T-helper 17 cell (primary cell): ENCODE measurements around the gene TDRD9. TPM values are rescaled to one million over a fixed set of nuclear protein-coding genes. Genes with fewer than 3 reads are reported as not detected.

ENCODE experiments used
- ATAC-seq: fragments of 150-1000 bp; cut with Tn5 transposase; 2 replicates; pipeline ENCODE4 v1.10.0; 2021; ENCODE audit warnings: mild to moderate bottlenecking, moderate library complexity
- DNase-seq, 3 donors: peaks; one replicate each; pipeline versions ENCODE4 v3.0.0 to v3.0.0-alpha.2; 2020 to 2021
- H3K9me3 ChIP-seq: one replicate; pipeline ENCODE4 v1.7.0; 2013; ENCODE audit warnings: low read length, mild to moderate bottlenecking; ENCODE audit not compliant: control insufficient read depth, poor library complexity, severe bottlenecking
- H3K27ac Mint-ChIP-seq: one replicate; pipeline ENCODE4 v1.8.0; 2022; ENCODE audit warnings: mild to moderate bottlenecking, moderate library complexity, mixed read lengths
- H3K27me3 Mint-ChIP-seq: one replicate; pipeline ENCODE4 v1.8.0; 2022; ENCODE audit warnings: mixed read lengths
- H3K36me3 Mint-ChIP-seq: one replicate; pipeline ENCODE4 v1.8.0; 2022; ENCODE audit warnings: low read depth, mixed read lengths
- H3K4me1 Mint-ChIP-seq: one replicate; pipeline ENCODE4 v1.8.0; 2022; ENCODE audit warnings: mild to moderate bottlenecking, mixed read lengths
- H3K4me3 Mint-ChIP-seq: one replicate; pipeline ENCODE4 v1.8.0; 2022; ENCODE audit warnings: mild to moderate bottlenecking, moderate library complexity, mixed read lengths
- total RNA-seq, 4 donors: library from RNA in 2 of 4; stranded (reverse) in 2 of 4; gene quantifications; one replicate each; pipeline ENCODE4 v1.2.3 and lab custom pipeline; 2022 to 2026

TDRD9 gene, protein sequence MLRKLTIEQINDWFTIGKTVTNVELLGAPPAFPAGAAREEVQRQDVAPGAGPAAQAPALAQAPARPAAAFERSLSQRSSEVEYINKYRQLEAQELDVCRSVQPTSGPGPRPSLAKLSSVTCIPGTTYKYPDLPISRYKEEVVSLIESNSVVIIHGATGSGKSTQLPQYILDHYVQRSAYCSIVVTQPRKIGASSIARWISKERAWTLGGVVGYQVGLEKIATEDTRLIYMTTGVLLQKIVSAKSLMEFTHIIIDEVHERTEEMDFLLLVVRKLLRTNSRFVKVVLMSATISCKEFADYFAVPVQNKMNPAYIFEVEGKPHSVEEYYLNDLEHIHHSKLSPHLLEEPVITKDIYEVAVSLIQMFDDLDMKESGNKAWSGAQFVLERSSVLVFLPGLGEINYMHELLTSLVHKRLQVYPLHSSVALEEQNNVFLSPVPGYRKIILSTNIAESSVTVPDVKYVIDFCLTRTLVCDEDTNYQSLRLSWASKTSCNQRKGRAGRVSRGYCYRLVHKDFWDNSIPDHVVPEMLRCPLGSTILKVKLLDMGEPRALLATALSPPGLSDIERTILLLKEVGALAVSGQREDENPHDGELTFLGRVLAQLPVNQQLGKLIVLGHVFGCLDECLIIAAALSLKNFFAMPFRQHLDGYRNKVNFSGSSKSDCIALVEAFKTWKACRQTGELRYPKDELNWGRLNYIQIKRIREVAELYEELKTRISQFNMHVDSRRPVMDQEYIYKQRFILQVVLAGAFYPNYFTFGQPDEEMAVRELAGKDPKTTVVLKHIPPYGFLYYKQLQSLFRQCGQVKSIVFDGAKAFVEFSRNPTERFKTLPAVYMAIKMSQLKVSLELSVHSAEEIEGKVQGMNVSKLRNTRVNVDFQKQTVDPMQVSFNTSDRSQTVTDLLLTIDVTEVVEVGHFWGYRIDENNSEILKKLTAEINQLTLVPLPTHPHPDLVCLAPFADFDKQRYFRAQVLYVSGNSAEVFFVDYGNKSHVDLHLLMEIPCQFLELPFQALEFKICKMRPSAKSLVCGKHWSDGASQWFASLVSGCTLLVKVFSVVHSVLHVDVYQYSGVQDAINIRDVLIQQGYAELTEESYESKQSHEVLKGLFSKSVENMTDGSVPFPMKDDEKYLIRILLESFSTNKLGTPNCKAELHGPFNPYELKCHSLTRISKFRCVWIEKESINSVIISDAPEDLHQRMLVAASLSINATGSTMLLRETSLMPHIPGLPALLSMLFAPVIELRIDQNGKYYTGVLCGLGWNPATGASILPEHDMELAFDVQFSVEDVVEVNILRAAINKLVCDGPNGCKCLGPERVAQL (N-terminal part only)
- 1 to 10 TPM in 1 of 2 donors, not detected in 1; 1.0 TPM for total RNA-seq
- total RNA-seq (lab: John Stamatoyannopoulos, UW): 0.70 to 2.0 reads per million in 2 donors

DNA sequence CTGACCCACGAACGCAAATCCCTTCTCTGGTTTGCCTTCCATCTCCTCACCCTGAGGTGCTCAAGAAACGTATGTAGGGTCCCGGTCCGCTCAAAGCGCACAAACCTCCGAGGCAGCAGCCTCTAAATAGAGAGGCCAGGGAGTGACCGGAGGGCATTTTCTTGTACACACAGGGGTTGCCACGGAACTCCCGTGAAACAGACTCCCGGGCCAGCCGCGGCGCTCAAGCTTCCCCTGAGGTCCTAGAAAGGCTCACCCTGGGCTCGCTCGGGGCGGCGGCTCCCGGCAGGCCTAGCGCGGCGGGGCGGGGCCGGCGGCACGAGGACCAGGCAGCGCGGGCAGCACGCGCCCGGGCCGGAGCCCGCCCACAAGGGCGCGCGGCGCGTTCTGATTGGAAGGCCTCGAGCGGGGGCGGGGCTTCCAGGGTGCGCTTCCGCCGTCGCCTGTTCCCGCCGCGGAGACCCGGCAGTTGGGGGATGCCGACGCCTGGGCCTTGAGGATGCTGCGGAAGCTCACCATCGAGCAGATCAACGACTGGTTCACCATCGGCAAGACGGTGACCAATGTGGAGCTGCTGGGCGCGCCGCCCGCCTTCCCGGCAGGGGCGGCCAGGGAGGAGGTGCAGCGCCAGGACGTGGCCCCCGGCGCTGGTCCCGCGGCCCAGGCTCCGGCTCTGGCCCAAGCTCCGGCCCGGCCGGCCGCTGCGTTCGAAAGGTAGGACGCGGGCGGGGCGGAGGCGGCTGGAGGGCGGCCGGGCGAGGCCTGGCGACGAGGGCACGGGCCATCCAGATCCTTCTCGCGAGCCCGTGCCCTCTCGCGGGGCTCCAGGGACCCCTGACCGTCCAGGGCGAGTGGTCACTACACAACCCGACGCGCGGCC lies at the start of gene TDRD9:
TDRD9 (plus strand) TSS at position 446 of the 880 bp plus-strand sequence; CDS start at position 500, 54 bp downstream.
- Mint-ChIP-seq H3K27ac (no peak within 1 kb of the TSS), H3K27me3 (peaks cover 8% of the 10 kb centered on the region), H3K36me3 (no peaks in the 10 kb centered on the region), H3K4me3 (no peak within 1 kb of the TSS), H3K4me1 (peaks cover 7% of the 10 kb centered on the region)
- no peaks in the 10 kb centered on the region for H3K9me3 ChIP-seq
- DNase-seq (no peak), ATAC-seq (no peak)

DNA sequence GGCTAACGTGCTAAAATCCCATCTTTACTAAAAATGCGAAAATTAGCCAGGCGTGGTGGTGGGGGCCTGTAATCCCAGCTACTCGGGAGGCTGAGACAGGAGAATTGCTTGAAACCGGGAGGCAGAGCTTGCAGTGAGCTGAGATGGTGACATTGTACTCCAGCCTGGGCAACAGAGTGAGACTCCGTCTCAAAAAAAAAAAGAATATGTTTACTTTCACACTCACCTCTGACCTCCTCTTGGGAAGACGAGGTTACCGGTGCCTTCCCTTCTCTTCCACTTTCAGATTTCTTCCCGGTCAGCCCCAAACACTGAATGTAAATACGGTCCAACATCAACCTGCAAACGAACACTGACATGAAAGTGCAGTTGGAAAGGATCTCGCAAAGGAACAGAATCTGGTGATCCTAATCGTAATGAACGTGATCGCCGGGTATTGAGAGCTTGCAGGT lies 49.1 kb upstream of the TDRD9 start:
- H3K4me1 Mint-ChIP-seq: peaks cover 9% of the 10 kb centered on the region
- H3K4me3 Mint-ChIP-seq: peak overlapping the region; percentile 58
- no peak overlapping the region for H3K27ac Mint-ChIP-seq
- H3K9me3 ChIP-seq: no peaks in the 10 kb centered on the region
- no peak for ATAC-seq
- no peak for DNase-seq
- no peaks in the 10 kb centered on the region for H3K27me3 Mint-ChIP-seq
- no peaks in the 10 kb centered on the region for H3K36me3 Mint-ChIP-seq

DNA sequence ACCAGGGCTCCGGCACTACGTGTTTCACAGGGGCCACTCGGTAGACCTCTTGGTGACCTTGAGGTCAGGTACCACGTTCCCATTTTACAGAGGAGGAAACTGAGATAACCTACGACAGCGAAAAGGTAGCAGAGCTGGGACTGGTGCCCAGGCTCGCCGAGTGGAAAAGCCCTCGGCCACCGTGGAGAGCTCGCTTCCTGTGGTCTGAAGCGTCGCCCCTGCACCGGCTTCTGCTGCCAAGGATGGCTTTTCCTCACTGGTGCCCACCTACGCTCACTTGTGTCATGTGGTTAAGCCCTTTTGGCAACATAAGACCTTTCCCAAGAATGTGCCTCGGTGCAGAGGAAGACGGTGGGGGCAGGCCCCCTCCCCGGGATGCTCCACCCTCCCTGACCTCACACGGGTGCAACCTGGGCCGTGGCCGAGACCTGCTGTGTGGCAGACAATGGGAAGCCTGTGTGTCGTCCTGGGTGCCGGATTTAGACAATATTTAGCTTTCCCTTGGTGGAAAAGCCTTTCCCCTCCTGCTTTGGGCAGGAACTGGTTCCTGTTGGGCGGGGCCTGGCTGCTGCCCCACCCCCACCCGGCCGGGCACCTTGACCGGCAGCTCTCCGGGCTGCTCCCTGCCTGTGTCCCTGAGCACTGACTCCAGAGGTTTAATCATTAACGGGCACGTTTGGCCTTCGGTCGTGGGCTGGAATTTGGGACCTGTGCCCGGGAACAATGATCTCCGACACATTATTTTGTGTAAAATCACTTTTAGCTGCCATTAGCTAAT lies 48.5 kb upstream of the TDRD9 start:
- Mint-ChIP-seq H3K4me1 (peaks cover 9% of the 10 kb centered on the region), H3K27ac (peak overlapping the region; percentile 14), H3K36me3 (no peaks in the 10 kb centered on the region), H3K27me3 (no peaks in the 10 kb centered on the region), H3K4me3 (peak overlapping the region; percentile 58)
- DNase-seq (no peak), ATAC-seq (no peak)
- H3K9me3 ChIP-seq: no peaks in the 10 kb centered on the region

DNA sequence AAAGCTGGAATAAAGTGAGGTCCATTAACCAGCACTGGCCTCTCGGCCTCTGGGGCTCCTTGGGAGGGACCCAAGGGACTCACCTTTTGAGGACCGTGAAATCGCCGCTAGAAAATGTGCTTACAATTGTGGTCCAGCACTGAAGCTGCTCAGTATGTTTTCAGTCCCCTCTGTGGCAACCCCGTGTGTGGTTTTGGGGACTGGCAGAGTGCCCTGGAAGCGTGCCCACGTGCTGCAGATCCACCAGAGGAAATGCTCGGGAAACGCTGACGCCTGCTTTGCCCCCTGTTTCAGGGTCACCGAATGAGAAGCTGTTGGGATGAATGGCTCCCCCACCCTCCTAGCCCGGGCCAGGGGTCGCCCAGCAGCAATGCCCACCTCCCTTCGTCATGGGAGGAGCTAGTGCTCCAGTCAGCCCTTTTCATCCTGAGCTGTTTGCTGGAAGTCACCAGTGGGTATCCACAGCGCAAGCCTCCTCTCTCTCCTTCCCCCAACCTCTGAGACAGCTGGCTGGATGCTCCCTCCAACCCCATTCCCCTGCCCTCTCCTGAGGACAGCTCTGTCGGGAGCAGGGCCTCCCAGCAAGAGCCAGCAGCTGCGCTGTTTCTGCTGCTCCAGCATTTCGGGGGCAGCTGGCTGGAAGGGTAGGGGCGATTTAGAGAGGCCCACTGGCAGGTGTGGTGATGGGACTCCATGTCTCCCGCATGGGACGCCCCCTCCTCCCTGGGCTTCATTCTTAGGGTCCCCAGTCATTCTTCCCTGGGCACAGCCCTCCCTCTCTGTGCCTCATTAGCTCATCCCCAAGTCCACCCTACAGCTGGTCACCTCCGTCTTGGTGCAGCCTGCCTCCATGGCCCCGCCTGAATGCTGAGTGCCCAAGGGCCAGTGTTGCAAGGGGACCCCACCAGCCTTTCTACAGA lies 47.6 kb upstream of the TDRD9 start:
- peak overlapping the region; percentile 14 for H3K27ac Mint-ChIP-seq
- H3K4me1 Mint-ChIP-seq: peaks cover 9% of the 10 kb centered on the region
- ATAC-seq (peak; percentile 64), DNase-seq (no peak)
- no peaks in the 10 kb centered on the region for H3K36me3 Mint-ChIP-seq
- H3K9me3 ChIP-seq: no peaks in the 10 kb centered on the region
- H3K4me3 Mint-ChIP-seq: peak overlapping the region; percentile 78
- H3K27me3 Mint-ChIP-seq: no peaks in the 10 kb centered on the region

DNA sequence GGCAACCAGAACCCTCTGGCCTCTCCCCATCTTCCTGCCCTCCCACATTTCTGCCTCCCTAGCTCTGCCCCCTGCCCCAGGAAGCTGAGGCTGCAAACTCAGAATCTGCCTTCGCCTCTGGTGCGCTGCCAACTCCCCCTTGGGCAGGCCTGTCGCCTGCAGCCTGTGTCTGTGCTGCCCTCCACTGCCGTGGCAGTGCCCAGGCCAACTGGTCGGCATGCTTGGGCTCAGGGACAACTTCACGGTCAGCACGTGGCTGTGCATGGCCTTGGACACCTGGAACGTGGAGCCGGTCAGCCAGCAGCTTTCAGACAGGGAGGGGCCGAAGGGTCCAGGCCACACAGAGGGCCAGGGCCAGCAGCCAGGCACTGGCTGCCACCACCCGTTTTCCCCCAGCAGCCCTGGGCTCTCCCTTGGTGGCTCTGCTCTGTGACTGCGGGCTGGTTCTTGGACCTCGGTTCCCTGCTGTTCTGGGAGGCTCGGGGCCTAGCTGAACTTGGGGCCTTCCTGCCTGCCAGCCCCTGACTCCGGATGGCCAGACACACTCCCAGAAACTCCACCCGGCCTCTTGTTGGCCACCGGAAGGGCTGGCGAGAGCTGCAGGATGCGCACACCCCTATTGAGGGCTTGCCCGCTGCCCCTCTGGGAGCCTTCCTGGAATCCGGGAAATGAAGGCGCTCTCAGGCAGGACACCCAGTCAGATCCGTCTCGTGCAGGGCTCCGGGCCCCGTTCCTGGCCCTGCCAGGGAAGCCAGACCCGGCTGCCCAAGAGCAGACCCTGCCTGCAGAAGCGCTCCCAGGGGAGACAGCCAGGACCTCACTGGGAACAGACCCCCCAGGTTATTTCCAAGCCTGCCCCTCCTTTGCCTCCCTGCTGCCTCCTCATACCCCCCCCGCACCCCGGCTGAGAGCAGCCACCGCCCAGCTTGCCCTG lies 46.7 kb upstream of the TDRD9 start:
- no peak for DNase-seq
- H3K9me3 ChIP-seq: no peaks in the 10 kb centered on the region

DNA sequence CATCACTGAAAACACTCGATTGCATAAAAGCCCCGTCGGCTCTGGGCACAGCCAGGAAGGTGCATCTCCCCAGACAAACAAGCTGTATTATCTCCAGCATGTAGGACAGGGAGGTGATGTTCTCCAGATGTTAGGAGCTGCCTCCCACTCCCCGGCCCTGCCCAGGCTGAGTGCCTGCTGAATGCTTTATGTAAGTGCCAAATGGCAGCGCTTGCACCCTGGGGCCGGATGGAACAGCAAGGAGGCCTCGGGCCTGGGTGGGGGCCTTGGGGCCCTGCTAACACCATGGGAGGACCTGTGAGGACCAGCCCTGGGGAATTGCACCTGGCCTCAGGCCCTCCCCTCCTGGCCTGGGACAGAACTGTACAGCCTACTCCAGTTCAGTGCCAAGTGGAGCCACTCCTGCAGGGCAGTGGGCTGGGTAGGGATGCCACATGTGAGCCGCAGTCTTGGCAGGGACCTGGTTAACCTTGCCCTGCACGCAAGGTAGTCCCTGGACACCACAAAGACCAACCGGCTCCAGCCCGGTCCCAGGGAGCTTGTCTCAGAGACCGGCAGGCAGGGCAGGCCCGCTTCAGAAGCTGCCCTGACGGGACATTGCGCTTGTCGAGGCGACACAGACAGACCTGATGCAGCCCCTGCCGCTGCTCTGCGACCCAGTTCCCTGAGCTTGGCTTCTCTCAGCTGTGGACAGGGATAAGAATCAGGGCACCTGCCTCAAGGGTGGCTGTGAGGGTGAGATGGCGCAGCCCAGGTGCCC lies 45.6 kb upstream of the TDRD9 start:
- H3K36me3 Mint-ChIP-seq: no peaks in the 10 kb centered on the region
- H3K4me1 Mint-ChIP-seq: peaks cover 9% of the 10 kb centered on the region
- H3K9me3 ChIP-seq: no peaks in the 10 kb centered on the region
- no peaks in the 10 kb centered on the region for H3K27me3 Mint-ChIP-seq
- ATAC-seq: no peak
- no peak overlapping the region for H3K4me3 Mint-ChIP-seq
- H3K27ac Mint-ChIP-seq: no peak overlapping the region
- no peak for DNase-seq

More for the DNA sequence above, 46.7 kb upstream of the TDRD9 start:
- no peak for ATAC-seq
- Mint-ChIP-seq H3K27me3 (no peaks in the 10 kb centered on the region), H3K27ac (no peak overlapping the region), H3K4me1 (peaks cover 9% of the 10 kb centered on the region), H3K4me3 (peak overlapping the region; percentile 78), H3K36me3 (no peaks in the 10 kb centered on the region)

DNA sequence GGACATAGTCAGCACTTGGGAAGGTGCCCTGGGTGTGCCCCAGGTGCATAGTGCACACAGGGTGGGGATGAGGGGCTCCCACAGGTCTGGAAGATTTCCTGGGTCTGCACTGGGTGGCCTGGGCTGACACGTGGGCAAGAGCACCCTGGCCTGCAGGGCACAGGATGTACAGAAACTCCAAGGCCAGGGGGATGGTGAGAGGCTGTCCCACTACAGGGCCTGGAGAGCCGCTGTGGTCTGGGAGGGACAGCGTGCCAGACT lies 45.1 kb upstream of the TDRD9 start:
- no peak for ATAC-seq
- Mint-ChIP-seq H3K4me1 (peaks cover 9% of the 10 kb centered on the region), H3K4me3 (no peak overlapping the region), H3K36me3 (no peaks in the 10 kb centered on the region), H3K27ac (no peak overlapping the region), H3K27me3 (no peaks in the 10 kb centered on the region)
- no peaks in the 10 kb centered on the region for H3K9me3 ChIP-seq
- no peak for DNase-seq

DNA sequence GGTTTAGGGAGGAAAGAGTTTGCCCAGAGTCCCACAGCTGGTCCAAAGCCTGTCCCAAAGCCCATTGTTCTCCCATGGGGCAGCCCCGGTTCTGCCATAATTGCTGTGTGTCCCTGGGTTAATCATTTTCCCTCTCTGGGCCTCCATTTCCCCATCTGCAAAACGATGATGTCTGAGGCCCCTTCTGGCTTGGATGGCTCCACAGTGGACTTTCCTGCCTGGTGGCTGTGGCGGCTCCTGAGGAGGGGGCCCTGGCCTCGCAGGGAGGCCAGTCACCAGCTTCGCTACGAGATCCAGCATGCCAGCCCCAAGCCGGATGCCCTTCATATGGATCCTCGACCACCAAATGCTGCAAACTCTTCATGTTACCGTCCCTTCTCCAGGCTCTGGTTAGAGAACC lies 43.4 kb upstream of the TDRD9 start:
- H3K9me3 ChIP-seq: no peaks in the 10 kb centered on the region
- Mint-ChIP-seq H3K4me3 (no peak overlapping the region), H3K4me1 (peaks cover 4% of the 10 kb centered on the region), H3K27me3 (no peaks in the 10 kb centered on the region), H3K27ac (no peak overlapping the region), H3K36me3 (no peaks in the 10 kb centered on the region)
- no peak for DNase-seq
- no peak for ATAC-seq

DNA sequence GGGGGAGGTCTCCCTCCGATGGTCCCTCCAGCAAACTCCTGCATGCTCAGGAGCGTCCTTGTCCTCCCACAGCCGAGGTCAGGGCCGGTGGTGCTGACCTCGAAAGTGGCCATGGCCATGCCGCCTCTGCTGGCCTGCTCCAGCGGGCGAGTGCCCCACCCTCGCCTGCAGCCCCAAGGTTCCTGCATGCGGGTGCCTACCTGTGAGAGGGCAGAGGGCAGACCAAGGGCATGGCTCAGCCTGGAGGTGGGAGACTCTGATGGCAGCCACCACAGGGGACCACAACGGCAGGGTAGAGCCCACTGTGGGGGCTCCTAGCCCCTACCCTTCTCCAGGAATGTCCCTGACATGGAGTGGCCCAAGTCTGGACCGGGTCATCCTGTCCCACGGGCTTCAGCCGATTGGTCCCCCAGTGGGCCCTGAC lies 42.7 kb upstream of the TDRD9 start:
- Mint-ChIP-seq H3K27ac (no peak overlapping the region), H3K4me1 (peaks cover 4% of the 10 kb centered on the region), H3K27me3 (no peaks in the 10 kb centered on the region), H3K36me3 (no peaks in the 10 kb centered on the region), H3K4me3 (no peak overlapping the region)
- no peak for DNase-seq
- H3K9me3 ChIP-seq: no peaks in the 10 kb centered on the region
- ATAC-seq: no peak
